Vagina (tissue), 2 donors: ENCODE results near the gene AMZ1. TPM values are rescaled to one million over a fixed set of nuclear protein-coding genes. Genes with fewer than 3 reads are reported as not detected.

Source experiments
- DNase-seq, 2 donors: peaks; one replicate each; pipeline ENCODE4 v3.0.0-alpha.2; 2017; ENCODE audit errors: extremely low spot score in 2 of 2
- H3K27ac ChIP-seq: fragments of 200-600 bp; sonication (generic); one replicate; pipeline ENCODE4 v1.5.1; 2019
- H3K27me3 ChIP-seq: fragments of 200-600 bp; sonication (generic); one replicate; pipeline ENCODE4 v1.5.1; 2019
- H3K36me3 ChIP-seq, 2 donors: fragments of 200-600 bp; sonication (generic); one replicate each; pipeline ENCODE4 v1.5.1; 2017 to 2019
- H3K4me1 ChIP-seq: fragments of 200-600 bp; sonication (generic); one replicate; pipeline ENCODE4 v1.5.1; 2019
- H3K4me3 ChIP-seq, 2 donors: fragments of 200-600 bp; sonication (generic); 1 replicate in 1 of 2; 2 replicates in 1 of 2; pipeline ENCODE4 v1.5.1; 2016 to 2019
- H3K9me3 ChIP-seq: fragments of 200-600 bp; sonication (generic); one replicate; pipeline ENCODE4 v1.5.1; 2019
- CTCF ChIP-seq, 3 experiments: fragments of 450-650 bp in 2 of 3; fragments of 200-600 bp in 1 of 3; sonication (generic) in 1 of 3; IDR thresholded peaks; one replicate each; pipeline ENCODE4 v1.5.1; 2017 to 2019; ENCODE audit warnings: antibody characterized with exemption in 3 of 3, mild to moderate bottlenecking in 2 of 3, moderate library complexity in 2 of 3
- POLR2A ChIP-seq, 2 donors: fragments of 450-650 bp; IDR thresholded peaks; one replicate each; pipeline ENCODE4 v1.6.1; 2017; ENCODE audit warnings: antibody characterized with exemption in 2 of 2, mild to moderate bottlenecking in 2 of 2, moderate library complexity in 2 of 2
- POLR2AphosphoS5 ChIP-seq, 2 donors: sonication (generic); formaldehyde crosslinking; IDR thresholded peaks; one replicate each; pipeline ENCODE4 v1.9.0; 2017; ENCODE audit warnings: antibody characterized with exemption in 2 of 2, mild to moderate bottlenecking in 2 of 2, low read depth in 1 of 2; ENCODE audit not compliant: insufficient read depth in 1 of 2
- intact Hi-C: fragments of 100-400 bp; cut with DNase I; formaldehyde crosslinking; loops from one replicate; pipeline ENCODE4 v1.15.1; 2023
- total RNA-seq: library from RNA; depleted of rRNA; stranded (reverse); fragments of >200 nt; gene quantifications from one replicate; pipeline ENCODE4 v1.2.3, GENCODE V29; 2016

AMZ1 gene
- total RNA-seq, 1 donor from 2014 or later, result 1.2 TPM

GRCh38 chr7:2709553-2710285, 21.7 kb downstream of the AMZ1 start:
- no peak overlapping the region for H3K27ac ChIP-seq
- no peaks in the 10 kb centered on the region for H3K36me3 ChIP-seq
- no peak for DNase-seq
- H3K27me3 ChIP-seq, result no peaks in the 10 kb centered on the region
- TF ChIP-seq POLR2AphosphoS5 (IDR thresholded peaks at IDR 0.05; ENCODE audit: insufficient read depth in 1 of 2, low read depth in 1 of 2) (no peak), POLR2A (IDR thresholded peaks at IDR 0.05) (no peak), CTCF (IDR thresholded peaks at IDR 0.05) (peak; percentile 74 to 77 (median 75))
- no peaks in the 10 kb centered on the region for H3K9me3 ChIP-seq
- no peak overlapping the region for H3K4me3 ChIP-seq
- H3K4me1 ChIP-seq, result no peaks in the 10 kb centered on the region
- intact Hi-C loops, result loop anchor here (10.0 kb wide), 1 partner anchor 1685 kb away; no protein-coding TSS in a partner anchor

- H3K27ac ChIP-seq, result no peak overlapping the region
- H3K4me3 ChIP-seq, result no peak overlapping the region
- TF ChIP-seq CTCF (IDR thresholded peaks at IDR 0.05) (no peak), POLR2AphosphoS5 (IDR thresholded peaks at IDR 0.05; ENCODE audit: insufficient read depth in 1 of 2, low read depth in 1 of 2) (no peak), POLR2A (IDR thresholded peaks at IDR 0.05) (no peak)
- no peaks in the 10 kb centered on the region for H3K9me3 ChIP-seq
- no peaks in the 10 kb centered on the region for H3K27me3 ChIP-seq
- intact Hi-C loops, result loop anchor here (10.0 kb wide), 1 partner anchor 1685 kb away; no protein-coding TSS in a partner anchor
- DNase-seq, result no peak
- H3K4me1 ChIP-seq, result no peaks in the 10 kb centered on the region
- H3K36me3 ChIP-seq, result no peaks in the 10 kb centered on the region
Measured at GRCh38 chr7:2710286-2710655, 22.3 kb downstream of the AMZ1 start.

GRCh38 chr7:2710901-2711551, 23.0 kb downstream of the AMZ1 start:
- intact Hi-C loops, result loop anchor here (10.0 kb wide), 1 partner anchor 1686 kb away; no protein-coding TSS in a partner anchor
- no peaks in the 10 kb centered on the region for H3K4me1 ChIP-seq
- no peak overlapping the region for H3K4me3 ChIP-seq
- H3K36me3 ChIP-seq, result no peaks in the 10 kb centered on the region
- no peaks in the 10 kb centered on the region for H3K9me3 ChIP-seq
- H3K27ac ChIP-seq, result no peak overlapping the region
- TF ChIP-seq POLR2A (IDR thresholded peaks at IDR 0.05) (no peak), POLR2AphosphoS5 (IDR thresholded peaks at IDR 0.05; ENCODE audit: insufficient read depth in 1 of 2, low read depth in 1 of 2) (no peak), CTCF (IDR thresholded peaks at IDR 0.05) (no peak)
- DNase-seq, result no peak
- H3K27me3 ChIP-seq, result no peaks in the 10 kb centered on the region

GRCh38 chr7:2711895-2712675, 24.1 kb downstream of the AMZ1 start:
- Histone ChIP-seq H3K4me1 (peaks cover 7% of the 10 kb centered on the region), H3K4me3 (no peak overlapping the region), H3K36me3 (no peaks in the 10 kb centered on the region), H3K9me3 (no peaks in the 10 kb centered on the region), H3K27ac (no peak overlapping the region), H3K27me3 (no peaks in the 10 kb centered on the region)
- no peak for DNase-seq
- TF ChIP-seq POLR2A (IDR thresholded peaks at IDR 0.05), result no peak
- TF ChIP-seq CTCF (IDR thresholded peaks at IDR 0.05), result no peak
- TF ChIP-seq POLR2AphosphoS5 (IDR thresholded peaks at IDR 0.05; ENCODE audit: insufficient read depth in 1 of 2, low read depth in 1 of 2), result no peak
- intact Hi-C loops, result loop anchor here (10.0 kb wide), 1 partner anchor 1687 kb away; no protein-coding TSS in a partner anchor
